Stomach (tissue), 9 donors: ENCODE data around the gene EPB41L4B. TPM values are rescaled to one million over a fixed set of nuclear protein-coding genes. Genes with fewer than 3 reads are reported as not detected.

Source experiments
- DNase-seq, 2 donors: peaks; one replicate each; pipeline versions ENCODE4 v3.0.0 to v3.0.0-alpha.2; 2013 to 2019
- H3K27ac ChIP-seq, 5 donors: fragments of 200-600 bp in 4 of 5; sonication (generic) in 4 of 5; one replicate each; pipeline ENCODE4 v1.5.1; 2013 to 2019; ENCODE audit warnings: mild to moderate bottlenecking in 1 of 5, moderate library complexity in 1 of 5
- H3K27me3 ChIP-seq, 3 donors: fragments of 200-600 bp; sonication (generic); one replicate each; pipeline ENCODE4 v1.5.1; 2017 to 2019; ENCODE audit warnings: mixed run types in 1 of 3
- H3K36me3 ChIP-seq, 4 donors: fragments of 200-600 bp; sonication (generic); 1 replicate in 3 of 4; 2 replicates in 1 of 4; pipeline ENCODE4 v1.5.1; 2016 to 2019
- H3K4me1 ChIP-seq, 4 donors: fragments of 200-600 bp; sonication (generic); one replicate each; pipeline ENCODE4 v1.5.1; 2016 to 2019
- H3K4me3 ChIP-seq, 4 donors: fragments of 200-600 bp; sonication (generic) in 3 of 4; one replicate each; pipeline ENCODE4 v1.5.1; 2016 to 2019; ENCODE audit warnings: mild to moderate bottlenecking in 1 of 4
- H3K9me3 ChIP-seq, 4 donors: fragments of 200-600 bp; sonication (generic); one replicate each; pipeline ENCODE4 v1.5.1; 2016 to 2019
- CTCF ChIP-seq, 7 experiments: fragments of 450-650 bp in 4 of 7; fragments of 200-600 bp in 3 of 7; sonication (generic) in 3 of 7; IDR thresholded peaks; one replicate each; pipeline ENCODE4 v1.5.1; 2016 to 2019; ENCODE audit warnings: antibody characterized with exemption in 7 of 7, control low read depth in 2 of 7, mild to moderate bottlenecking in 1 of 7
- EP300 ChIP-seq: sonication (generic); formaldehyde crosslinking; IDR thresholded peaks from one replicate; pipeline ENCODE4 v1.6.1; 2017; ENCODE audit warnings: antibody characterized with exemption
- POLR2A ChIP-seq, 4 donors: fragments of 450-650 bp; IDR thresholded peaks; one replicate each; pipeline ENCODE4 v1.6.1; 2016; ENCODE audit warnings: antibody characterized with exemption in 4 of 4, control low read depth in 2 of 4, mild to moderate bottlenecking in 1 of 4, moderate library complexity in 1 of 4
- POLR2AphosphoS5 ChIP-seq, 3 donors: sonication (generic); formaldehyde crosslinking; IDR thresholded peaks; one replicate each; pipeline ENCODE4 v1.6.1; 2016; ENCODE audit warnings: antibody characterized with exemption in 3 of 3
- WGBS, 5 donors: extraction: QIAGEN DNeasy Blood & Tissue Kit in 3 of 5; methylation state at CpG; one replicate each; pipeline versions ENCODE4 v1.1.5 to v1.1.7; 2013 to 2018; 5-methylcytosine and 5-hydroxymethylcytosine counted together
- intact Hi-C: fragments of 100-400 bp; cut with DNase I; formaldehyde crosslinking; loops from one replicate; pipeline ENCODE4 v1.15.1; 2023; ENCODE audit warnings: low total_unique reads
- polyA plus RNA-seq, 3 donors: library from polyadenylated mRNA; stranded (reverse); fragments of 200-250 nt; gene quantifications; one replicate each; pipeline ENCODE4 v1.2.3, GENCODE V29; 2013
- total RNA-seq, 5 donors: library from RNA; depleted of rRNA; stranded (reverse); fragments of >200 nt; gene quantifications; one replicate each; pipeline versions ENCODE4 v1.1.0 to v1.2.3, GENCODE V29; 2014 to 2016
- donor health status: healthy with polysubstance abuse.
- donor health status: Bipolar disorder and iron deficiency.
- donor health status: healthy.

EPB41L4B gene
- total and polyA plus RNA-seq, 8 donors, result 9.2 to 52.4 (median 24.4) TPM

DNA sequence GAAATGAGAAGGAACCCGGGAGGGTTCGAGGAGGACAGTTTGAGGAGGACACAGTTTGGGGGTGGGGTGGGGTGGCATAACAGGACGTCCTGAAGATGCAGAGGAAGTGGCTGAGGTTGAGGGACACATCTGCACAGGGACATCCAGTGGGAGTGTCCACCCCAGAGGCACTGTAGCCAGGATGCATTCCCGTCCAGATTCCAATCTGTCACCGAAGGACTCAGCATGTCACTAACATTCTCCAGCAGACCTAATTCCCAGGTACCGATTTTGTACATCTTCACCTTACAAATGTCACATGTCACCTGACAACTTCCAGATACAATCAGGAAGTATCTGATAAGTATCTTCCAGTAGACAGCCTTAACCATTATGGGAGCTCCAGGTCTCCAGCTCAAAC, 42.6 kb downstream of the EPB41L4B start:
- intact Hi-C loops, result no loop called here
- 77 to 92% (median 86%) methylated on average over 6 of the region's 6 CpGs for WGBS, 5 donors
- Histone ChIP-seq H3K27ac (no peak overlapping the region), H3K4me3 (no peak overlapping the region), H3K27me3 (no peaks in the 10 kb centered on the region), H3K9me3 (no peaks in the 10 kb centered on the region), H3K4me1 (peaks cover 13 to 21% (median 17%) of the 10 kb centered on the region in 4 donors), H3K36me3 (no peaks in the 10 kb centered on the region)
- TF ChIP-seq POLR2AphosphoS5 (IDR thresholded peaks at IDR 0.05) (no peak), POLR2A (IDR thresholded peaks at IDR 0.05) (no peak), CTCF (IDR thresholded peaks at IDR 0.05) (no peak), EP300 (no peak)
- DNase-seq, result no peak

GRCh38 chr9:109277451-109277850, 43.4 kb downstream of the EPB41L4B start:
- 54 to 84% (median 76%) methylated on average over 9 of the region's 9 CpGs for WGBS, 5 donors
- TF ChIP-seq POLR2A (IDR thresholded peaks at IDR 0.05), result no peak
- TF ChIP-seq CTCF (IDR thresholded peaks at IDR 0.05), result no peak
- TF ChIP-seq POLR2AphosphoS5 (IDR thresholded peaks at IDR 0.05), result no peak
- no peak for TF ChIP-seq EP300
- H3K9me3 ChIP-seq, result no peaks in the 10 kb centered on the region
- no peaks in the 10 kb centered on the region for H3K36me3 ChIP-seq
- intact Hi-C loops, result no loop called here
- no peak overlapping the region for H3K4me3 ChIP-seq
- no peaks in the 10 kb centered on the region for H3K27me3 ChIP-seq
- H3K27ac ChIP-seq, result no peak overlapping the region
- H3K4me1 ChIP-seq, result peaks cover 13 to 21% (median 17%) of the 10 kb centered on the region in 4 donors
- no peak for DNase-seq

GRCh38 chr9:109276469-109277440, 44.1 kb downstream of the EPB41L4B start:
- H3K4me3 ChIP-seq, result no peak overlapping the region
- DNase-seq, result no peak
- H3K27me3 ChIP-seq, result no peaks in the 10 kb centered on the region
- TF ChIP-seq POLR2AphosphoS5 (IDR thresholded peaks at IDR 0.05) (no peak), CTCF (IDR thresholded peaks at IDR 0.05) (no peak), EP300 (no peak), POLR2A (IDR thresholded peaks at IDR 0.05) (no peak)
- intact Hi-C loops, result no loop called here
- 85 to 90% (median 86%) methylated on average over 10 to 13 of the region's 13 CpGs for WGBS, 5 donors
- H3K9me3 ChIP-seq, result no peaks in the 10 kb centered on the region
- H3K4me1 ChIP-seq, result peaks cover 13 to 21% (median 17%) of the 10 kb centered on the region in 4 donors
- no peaks in the 10 kb centered on the region for H3K36me3 ChIP-seq
- no peak overlapping the region for H3K27ac ChIP-seq

DNA sequence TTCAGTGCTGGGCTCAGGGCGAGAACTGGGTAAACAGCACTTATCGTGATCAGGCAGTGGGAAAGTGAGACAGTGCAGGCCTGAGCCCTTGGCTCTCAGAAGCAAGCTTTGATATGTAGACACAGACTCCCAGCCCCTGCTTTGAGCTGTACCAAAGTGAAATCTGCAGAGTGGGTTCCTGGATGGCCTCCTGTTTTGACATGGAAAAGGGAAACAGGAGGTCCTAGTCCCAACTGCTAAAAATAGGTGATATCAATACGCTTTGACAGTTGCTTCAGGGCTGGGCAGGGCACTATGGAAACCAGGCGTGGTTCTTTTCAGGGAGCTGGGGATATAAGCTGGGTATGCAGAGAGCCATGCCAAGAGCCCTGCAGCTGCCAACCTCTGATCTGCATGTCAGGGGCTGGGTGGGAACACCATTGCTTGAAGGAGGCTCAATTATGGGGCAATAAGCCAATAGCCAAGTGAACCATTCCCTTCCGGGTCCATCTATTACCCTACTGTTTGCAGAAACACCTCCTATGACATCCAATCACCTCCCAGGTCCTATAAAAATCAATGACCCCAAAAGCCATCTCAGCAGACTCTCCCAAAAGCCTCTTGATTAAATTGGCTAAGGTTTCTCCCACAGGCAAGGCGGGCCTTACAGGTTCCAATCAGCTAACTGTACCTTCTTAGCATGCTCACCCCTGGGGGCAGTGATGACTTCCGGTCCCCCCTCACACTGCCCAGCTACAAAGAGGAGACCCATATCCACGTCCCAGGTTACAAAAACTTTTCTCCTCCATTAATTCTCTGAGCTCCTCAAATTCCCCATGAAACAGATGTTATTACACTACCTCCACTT, 45.8 kb downstream of the EPB41L4B start:
- TF ChIP-seq CTCF (IDR thresholded peaks at IDR 0.05) (no peak), POLR2AphosphoS5 (IDR thresholded peaks at IDR 0.05) (no peak), POLR2A (IDR thresholded peaks at IDR 0.05) (no peak), EP300 (no peak)
- Histone ChIP-seq H3K27ac (peak overlapping the region; percentile 16 to 65 (median 37)), H3K9me3 (no peaks in the 10 kb centered on the region), H3K4me3 (no peak overlapping the region), H3K36me3 (no peaks in the 10 kb centered on the region), H3K27me3 (no peaks in the 10 kb centered on the region), H3K4me1 (peaks cover 13 to 21% (median 17%) of the 10 kb centered on the region in 4 donors)
- peak in 1 of 2 donors; percentile 38 for DNase-seq
- 48 to 64% (median 51%) methylated on average over 8 of the region's 8 CpGs for WGBS, 5 donors
- intact Hi-C loops, result no loop called here
